ENCODE results near the gene INTS11. TPM values are rescaled to one million over a fixed set of nuclear protein-coding genes. Genes with fewer than 3 reads are reported as not detected.

The INTS11 gene
- total and polyA plus RNA-seq, 2 of the 8 experiments (the other 6 are each of a cell fraction or from before 2014, with no cell fraction given), result 113 to 243 TPM

DNA sequence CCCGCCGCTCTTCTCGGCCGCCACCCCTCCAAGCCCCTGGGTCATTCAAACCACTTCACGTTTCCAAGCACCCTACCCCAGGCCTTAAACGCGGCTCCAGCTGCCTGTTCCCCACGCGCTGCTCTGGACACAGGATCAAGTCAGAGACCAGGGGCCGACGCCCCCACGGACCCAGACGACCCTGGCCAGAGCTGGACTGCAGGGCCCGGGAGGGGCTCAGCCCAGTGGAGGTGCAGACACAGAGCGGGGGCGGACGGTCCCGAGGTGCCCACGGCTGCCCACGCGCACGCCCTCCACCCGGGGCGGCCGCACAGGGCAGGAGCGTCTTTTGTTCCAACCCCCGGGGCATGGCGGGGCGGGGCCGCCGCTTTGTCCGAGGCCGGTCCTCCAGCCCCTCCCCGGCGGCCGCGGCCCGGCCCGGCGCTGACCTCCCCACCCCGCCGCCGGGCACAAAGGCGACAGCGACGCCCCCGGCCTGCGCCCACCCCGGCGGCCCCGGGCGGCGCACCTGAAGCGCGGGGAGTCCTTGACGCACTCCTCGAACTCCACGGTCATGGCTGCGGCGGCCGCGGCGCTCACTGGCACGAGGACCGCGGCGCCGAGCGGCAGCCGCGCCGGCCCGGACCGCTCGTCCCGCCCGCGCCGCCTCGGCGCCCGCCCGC lies 17.1 kb downstream of the INTS11 start (continued):
- no peak for TF ChIP-seq TEAD4 (IDR thresholded peaks at IDR 0.05; ENCODE audit: low read depth, low read length)
- no peak for TF ChIP-seq NANOG (IDR thresholded peaks at IDR 0.05; ENCODE audit: insufficient read depth, low read depth, low read length, poor library complexity, severe bottlenecking)
- no peak for TF ChIP-seq CHD2 (IDR thresholded peaks at IDR 0.05; ENCODE audit: low read length)
- TF ChIP-seq FOSL1 (IDR thresholded peaks at IDR 0.05; ENCODE audit: insufficient read depth, low read depth, low read length), result no peak
- TF ChIP-seq RXRA (IDR thresholded peaks at IDR 0.05; ENCODE audit: insufficient read depth, low read depth, low read length), result no peak
- TF ChIP-seq SIN3A (conservative IDR thresholded peaks at IDR 0.05 in 1 of 2, IDR thresholded peaks at IDR 0.05 in 1 of 2; ENCODE audit: low read depth in 1 of 2, low read length in 2 of 2), result no peak
- no peak for TF ChIP-seq SAP30 (IDR thresholded peaks at IDR 0.05; ENCODE audit: insufficient read depth, insufficient replicate concordance, low read length)
- TF ChIP-seq CREB1 (IDR thresholded peaks at IDR 0.05), result no peak
- TF ChIP-seq RNF2 (IDR thresholded peaks at IDR 0.05; ENCODE audit: borderline replicate concordance, low read depth, low read length, missing control alignments, poor library complexity, severe bottlenecking), result no peak

Data from H1 (cell line).